Natural killer cell (primary cell): ENCODE results near the gene MARVELD1. TPM values are rescaled to one million over a fixed set of nuclear protein-coding genes. Genes with fewer than 3 reads are reported as not detected.
A peak's percentile ranks its signal among the peaks of the same experiment; 100 is the strongest.

ENCODE experiments used
- ATAC-seq, 3 donors: fragments of 150-1000 bp in 2 of 3; fragments of 200-7000 bp in 1 of 3; cut with Tn5 transposase; 1 replicate in 1 of 3; 2 replicates in 2 of 3; pipeline ENCODE4 v1.10.0; 2021; ENCODE audit warnings: mild to moderate bottlenecking in 2 of 3, moderate library complexity in 2 of 3
- DNase-seq, 2 donors: peaks; one replicate each; pipeline versions ENCODE4 v3.0.0 to v3.0.0-alpha.2; 2013 to 2021; ENCODE audit warnings: mixed read lengths in 1 of 2
- H3K27ac ChIP-seq: one replicate; pipeline ENCODE4 v1.5.1; 2013; ENCODE audit warnings: mild to moderate bottlenecking, low read length
- H3K27me3 ChIP-seq: one replicate; pipeline ENCODE4 v1.6.1; 2013; ENCODE audit warnings: low read length; ENCODE audit not compliant: control insufficient read depth, insufficient read depth
- H3K36me3 ChIP-seq: one replicate; pipeline ENCODE4 v1.6.1; 2013; ENCODE audit warnings: low read length; ENCODE audit not compliant: control insufficient read depth, insufficient read depth
- H3K4me1 ChIP-seq: one replicate; pipeline ENCODE4 v1.6.1; 2013; ENCODE audit warnings: low read length; ENCODE audit not compliant: control insufficient read depth, insufficient read depth
- H3K4me3 ChIP-seq: one replicate; pipeline ENCODE4 v1.5.1; 2013; ENCODE audit warnings: low read length
- H3K9me3 ChIP-seq: one replicate; pipeline ENCODE4 v1.6.1; 2013; ENCODE audit warnings: low read length; ENCODE audit not compliant: control insufficient read depth, insufficient read depth
- H3K27ac Mint-ChIP-seq, 2 donors: one replicate each; pipeline ENCODE4 v1.8.0; 2022; ENCODE audit warnings: mild to moderate bottlenecking in 2 of 2, mixed read lengths in 2 of 2, moderate library complexity in 1 of 2
- H3K27me3 Mint-ChIP-seq, 2 donors: one replicate each; pipeline ENCODE4 v1.8.0; 2022; ENCODE audit warnings: low read depth in 2 of 2, mixed read lengths in 2 of 2
- H3K36me3 Mint-ChIP-seq: one replicate; pipeline ENCODE4 v1.8.0; 2022; ENCODE audit warnings: mixed read lengths
- H3K4me1 Mint-ChIP-seq, 2 donors: one replicate each; pipeline ENCODE4 v1.8.0; 2022; ENCODE audit warnings: mixed read lengths in 2 of 2
- H3K4me3 Mint-ChIP-seq: one replicate; pipeline ENCODE4 v1.8.0; 2022; ENCODE audit warnings: mild to moderate bottlenecking, moderate library complexity, mixed read lengths
- H3K9me3 Mint-ChIP-seq, 2 donors: one replicate each; pipeline ENCODE4 v1.8.0; 2022; ENCODE audit warnings: mixed read lengths in 2 of 2
- CTCF ChIP-seq: fragments of 200-600 bp; IDR thresholded peaks from one replicate; pipeline ENCODE4 v1.8.0; 2022; ENCODE audit warnings: antibody characterized with exemption
- WGBS: methylation state at CpG from one replicate; pipeline ENCODE4 v1.1.7; 2013; ENCODE audit warnings: missing lambda C conversion rate; ENCODE audit not compliant: insufficient coverage; 5-methylcytosine and 5-hydroxymethylcytosine counted together
- intact Hi-C: fragments of 100-400 bp; cut with micrococcal nuclease; formaldehyde crosslinking; loops from one replicate; pipeline ENCODE4 v1.14.2; 2022
- total RNA-seq, 4 donors: library from RNA; stranded (reverse); fragments of 120-200 nt in 1 of 4; gene quantifications; one replicate each; pipeline versions ENCODE4 v1.2.3 to v1.2.4, GENCODE V29; 2013 to 2022

The MARVELD1 gene
- total RNA-seq, 3 donors from 2014 or later (not counting 1 experiment from before 2014, with no cell fraction given), result 0.40 to 0.84 (median 0.40) TPM

- H3K4me1 Mint-ChIP-seq, result no peaks in the 10 kb centered on the region
- DNase-seq, result no peak
- no peaks in the 10 kb centered on the region for H3K27me3 Mint-ChIP-seq
- intact Hi-C loops, result no loop called here
- Histone ChIP-seq H3K36me3 (peaks cover 89% of the 10 kb centered on the region), H3K27me3 (no peaks in the 10 kb centered on the region), H3K4me3 (no peak overlapping the region), H3K4me1 (no peaks in the 10 kb centered on the region), H3K27ac (no peak overlapping the region), H3K9me3 (no peaks in the 10 kb centered on the region)
- H3K9me3 Mint-ChIP-seq, result no peaks in the 10 kb centered on the region
- TF ChIP-seq CTCF, result no peak
- no peak overlapping the region for H3K4me3 Mint-ChIP-seq
- ATAC-seq, result no peak
- peaks cover 24% of the 10 kb centered on the region for H3K36me3 Mint-ChIP-seq
- H3K27ac Mint-ChIP-seq, result no peak overlapping the region
- 63% methylated on average over 3 of the region's 4 CpGs for WGBS
These were observed 41.2 kb downstream of the MARVELD1 start for GRCh38 chr10:97754726-97755125.

- H3K36me3 ChIP-seq, result peaks cover 89% of the 10 kb centered on the region
- H3K27me3 ChIP-seq, result no peaks in the 10 kb centered on the region
- H3K36me3 Mint-ChIP-seq, result peaks cover 24% of the 10 kb centered on the region
- H3K9me3 Mint-ChIP-seq, result no peaks in the 10 kb centered on the region
- H3K27ac Mint-ChIP-seq, result no peak overlapping the region
- H3K4me3 Mint-ChIP-seq, result no peak overlapping the region
- H3K9me3 ChIP-seq, result no peaks in the 10 kb centered on the region
- H3K4me3 ChIP-seq, result no peak overlapping the region
- WGBS, result over 99% methylated on average over 6 of the region's 6 CpGs
- H3K27ac ChIP-seq, result no peak overlapping the region
- DNase-seq (no peak), ATAC-seq (no peak)
- H3K27me3 Mint-ChIP-seq, result no peaks in the 10 kb centered on the region
- H3K4me1 Mint-ChIP-seq, result no peaks in the 10 kb centered on the region
- no peaks in the 10 kb centered on the region for H3K4me1 ChIP-seq
- TF ChIP-seq CTCF, result no peak
- intact Hi-C loops, result no loop called here
These were observed 42.2 kb downstream of the MARVELD1 start for GRCh38 chr10:97755718-97756117.

- H3K27ac Mint-ChIP-seq, result no peak overlapping the region
- H3K9me3 Mint-ChIP-seq, result no peaks in the 10 kb centered on the region
- Histone ChIP-seq H3K27me3 (no peaks in the 10 kb centered on the region), H3K9me3 (no peaks in the 10 kb centered on the region), H3K27ac (no peak overlapping the region), H3K36me3 (peaks cover 85% of the 10 kb centered on the region), H3K4me3 (no peak overlapping the region), H3K4me1 (no peaks in the 10 kb centered on the region)
- 100% methylated on average over 4 of the region's 6 CpGs for WGBS
- intact Hi-C loops, result no loop called here
- no peaks in the 10 kb centered on the region for H3K4me1 Mint-ChIP-seq
- TF ChIP-seq CTCF, result no peak
- no peak for ATAC-seq
- H3K36me3 Mint-ChIP-seq, result peaks cover 9% of the 10 kb centered on the region
- no peak overlapping the region for H3K4me3 Mint-ChIP-seq
- DNase-seq, result no peak
- no peaks in the 10 kb centered on the region for H3K27me3 Mint-ChIP-seq
These were observed 43.9 kb downstream of the MARVELD1 start for GRCh38 chr10:97757471-97757870.

- Histone ChIP-seq H3K9me3 (no peaks in the 10 kb centered on the region), H3K4me1 (no peaks in the 10 kb centered on the region), H3K27ac (no peak overlapping the region), H3K36me3 (peaks cover 73% of the 10 kb centered on the region), H3K27me3 (no peaks in the 10 kb centered on the region), H3K4me3 (no peak overlapping the region)
- TF ChIP-seq CTCF, result peak; percentile 70
- H3K36me3 Mint-ChIP-seq, result peaks cover 8% of the 10 kb centered on the region
- H3K27me3 Mint-ChIP-seq, result no peaks in the 10 kb centered on the region
- peak; percentile 66 to 84 (median 82) for ATAC-seq
- intact Hi-C loops, result loop anchor here (2.0 kb wide), 1 partner anchor 269 kb away; no protein-coding TSS in a partner anchor
- H3K4me1 Mint-ChIP-seq, result peaks cover 0 to 3% of the 10 kb centered on the region in 2 donors
- H3K27ac Mint-ChIP-seq, result peak overlapping the region in 1 of 2 donors; percentile 24
- 71% methylated on average over 5 of the region's 5 CpGs for WGBS
- H3K9me3 Mint-ChIP-seq, result no peaks in the 10 kb centered on the region
- DNase-seq, result peak; percentile 44 to 71
- H3K4me3 Mint-ChIP-seq, result no peak overlapping the region
These were observed 45.8 kb downstream of the MARVELD1 start for GRCh38 chr10:97759158-97759887.
